Calu3 (cell line): ENCODE measurements around the gene CXCL9. TPM values are rescaled to one million over a fixed set of nuclear protein-coding genes. Genes with fewer than 3 reads are reported as not detected.

Experiments used
- BruUV-seq: library from RNA; stranded (reverse); fragments of 400-500 nt; replicated peaks from 2 replicates; lab custom pipeline; 2021; lab: Mats Ljungman, UMichigan
- CTCF ChIA-PET: fragments of 300-600 bp; sonication (Branson Sonifier 250); formaldehyde crosslinking; loops from one replicate; lab custom pipeline; 2022; ENCODE audit warnings: antibody characterized with exemption; lab: Charles Lee
- DNase-seq: peaks from one replicate; pipeline ENCODE4 v3.0.0; 2022
- H3K27ac Mint-ChIP-seq: one replicate; pipeline ENCODE4 v1.8.0; 2022; ENCODE audit warnings: mixed read lengths; ENCODE audit not compliant: unreplicated experiment
- H3K27me3 Mint-ChIP-seq: one replicate; pipeline ENCODE4 v1.8.0; 2022; ENCODE audit warnings: mixed read lengths; ENCODE audit not compliant: unreplicated experiment
- H3K36me3 Mint-ChIP-seq: one replicate; pipeline ENCODE4 v1.8.0; 2022; ENCODE audit warnings: mild to moderate bottlenecking, moderate library complexity, mixed read lengths; ENCODE audit not compliant: insufficient read depth, unreplicated experiment
- H3K4me1 Mint-ChIP-seq: one replicate; pipeline ENCODE4 v1.8.0; 2022; ENCODE audit warnings: mild to moderate bottlenecking, low read depth, mixed read lengths; ENCODE audit not compliant: unreplicated experiment
- H3K4me3 Mint-ChIP-seq: one replicate; pipeline ENCODE4 v1.8.0; 2022; ENCODE audit warnings: mild to moderate bottlenecking, low read depth, moderate library complexity, mixed read lengths; ENCODE audit not compliant: unreplicated experiment
- H3K9me3 Mint-ChIP-seq: one replicate; pipeline ENCODE4 v1.8.0; 2022; ENCODE audit warnings: low read depth, mixed read lengths; ENCODE audit not compliant: unreplicated experiment
- CTCF ChIP-seq: fragments of 200-600 bp; IDR thresholded peaks from one replicate; pipeline ENCODE4 v1.8.0; 2022; ENCODE audit warnings: antibody characterized with exemption; ENCODE audit not compliant: unreplicated experiment
- intact Hi-C: fragments of 100-400 bp; cut with micrococcal nuclease; formaldehyde crosslinking; loops from one replicate; pipeline ENCODE4 v1.10.0; 2022; ENCODE audit not compliant: unreplicated experiment
- total RNA-seq: library from RNA; stranded (reverse); gene quantifications from 2 replicates; pipeline ENCODE4 v1.2.3, GENCODE V29; 2022

Gene CXCL9
- total RNA-seq, 1 experiment from 2014 or later, result not detected

- Mint-ChIP-seq H3K27ac (no peak overlapping the region), H3K36me3 (no peaks in the 10 kb centered on the region), H3K4me3 (no peak overlapping the region), H3K9me3 (peaks cover 2% of the 10 kb centered on the region), H3K4me1 (peaks cover 22% of the 10 kb centered on the region), H3K27me3 (peaks cover 13% of the 10 kb centered on the region)
- no peak for DNase-seq
- TF ChIP-seq CTCF, result no peak
- intact Hi-C loops, result no loop called here
- no TSS peak for BruUV-seq
- CTCF ChIA-PET, result no interaction called here
Observed at GRCh38 chr4:75997946-75998345, 9.4 kb downstream of the CXCL9 start.

- CTCF ChIA-PET, result interaction anchor here (2.2 kb wide), 1 partner anchor 90 kb away, joined by 17 read pairs; no protein-coding TSS in a partner anchor
- Mint-ChIP-seq H3K4me3 (no peak overlapping the region), H3K9me3 (no peaks in the 10 kb centered on the region), H3K27me3 (peaks cover 13% of the 10 kb centered on the region), H3K36me3 (no peaks in the 10 kb centered on the region), H3K27ac (no peak overlapping the region), H3K4me1 (peaks cover 22% of the 10 kb centered on the region)
- no peak for TF ChIP-seq CTCF
- BruUV-seq, result no TSS peak
- no peak for DNase-seq
- intact Hi-C loops, result no loop called here
Observed at GRCh38 chr4:75997081-75997480, 10.2 kb downstream of the CXCL9 start.

DNA sequence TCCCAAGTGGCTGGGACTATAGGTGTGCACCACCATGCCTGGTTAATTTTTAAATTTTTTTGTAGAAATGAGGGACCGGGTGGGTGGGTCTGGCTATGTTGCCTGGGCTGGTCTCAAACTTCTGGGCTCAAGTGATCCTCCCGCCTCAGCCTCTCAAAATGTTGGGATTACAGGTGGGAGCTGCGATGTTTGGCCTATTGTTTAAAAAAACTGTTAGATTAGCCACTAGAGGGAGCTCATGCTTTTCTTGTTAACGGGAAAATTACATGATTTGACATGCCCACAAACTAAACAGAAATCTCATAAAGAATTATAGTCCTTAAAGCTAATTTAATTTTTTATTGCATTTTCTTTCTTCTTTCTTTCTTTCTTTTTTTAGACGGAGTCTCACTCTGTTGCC is 11.6 kb downstream of the CXCL9 start:
- intact Hi-C loops, result loop anchor here (1.0 kb wide), 1 partner anchor 72 kb away; no protein-coding TSS in a partner anchor
- H3K36me3 Mint-ChIP-seq, result peaks cover 3% of the 10 kb centered on the region
- DNase-seq, result no peak
- H3K27ac Mint-ChIP-seq, result no peak overlapping the region
- TF ChIP-seq CTCF, result no peak
- CTCF ChIA-PET, result interaction anchor here (1.0 to 2.2 kb wide), 6 partner anchors 12 to 100 kb away, joined by 3 to 17 read pairs (median 6); partner anchors contain the start of gene CXCL9
- H3K4me1 Mint-ChIP-seq, result peaks cover 20% of the 10 kb centered on the region
- H3K27me3 Mint-ChIP-seq, result peaks cover 13% of the 10 kb centered on the region
- BruUV-seq, result no TSS peak
- H3K9me3 Mint-ChIP-seq, result no peaks in the 10 kb centered on the region
- H3K4me3 Mint-ChIP-seq, result no peak overlapping the region

DNA sequence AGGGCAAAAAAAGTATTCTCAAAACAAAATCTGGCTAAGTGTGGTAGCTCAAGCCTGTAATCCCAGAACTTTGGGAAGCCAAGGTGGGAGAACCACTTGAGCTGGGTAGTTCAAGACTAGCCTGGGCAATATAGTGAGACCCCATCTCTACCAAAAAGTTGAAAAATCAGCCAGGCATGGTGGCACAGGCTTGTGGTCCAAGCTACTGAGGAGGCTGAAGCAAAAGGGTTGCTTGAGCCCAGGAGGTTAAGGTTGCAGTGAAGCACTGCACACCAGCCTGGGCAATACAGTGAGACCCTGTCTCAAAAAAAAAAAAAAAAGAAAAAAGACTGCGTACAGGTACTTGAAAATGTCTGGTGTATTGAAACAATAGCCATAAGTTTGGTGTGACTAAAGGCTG is 14.8 kb downstream of the CXCL9 start:
- no TSS peak for BruUV-seq
- H3K27ac Mint-ChIP-seq, result no peak overlapping the region

More for the DNA sequence above, 14.8 kb downstream of the CXCL9 start:
- no peak for DNase-seq
- TF ChIP-seq CTCF, result no peak
- CTCF ChIA-PET, result interaction anchor here (1.0 kb wide), 1 partner anchor 84 kb away, joined by 3 read pairs; no protein-coding TSS in a partner anchor
- no peak overlapping the region for H3K4me3 Mint-ChIP-seq
- H3K9me3 Mint-ChIP-seq, result no peaks in the 10 kb centered on the region
- intact Hi-C loops, result no loop called here
- peaks cover 23% of the 10 kb centered on the region for H3K4me1 Mint-ChIP-seq
- H3K27me3 Mint-ChIP-seq, result peaks cover 13% of the 10 kb centered on the region
- H3K36me3 Mint-ChIP-seq, result peaks cover 11% of the 10 kb centered on the region
